ENCODE measurements around the gene ISM2.

The ISM2 gene

GRCh38 chr14:77505031-77505430, 6.4 kb upstream of the ISM2 start:
- no peak for DNase-seq

- no peak for DNase-seq
These were observed 4.5 kb upstream of the ISM2 start for GRCh38 chr14:77503138-77503537.

- DNase-seq: no peak
These were observed 3.6 kb upstream of the ISM2 start for GRCh38 chr14:77502109-77502782.

- DNase-seq: peak in 1 of 2 experiments; percentile 45
These were observed 440 bp upstream of the ISM2 start for GRCh38 chr14:77498984-77499527.

- no peak for DNase-seq
These were observed 3.3 kb downstream of the ISM2 start for GRCh38 chr14:77495334-77495733.

GRCh38 chr14:77491056-77491455, 7.6 kb downstream of the ISM2 start:
- DNase-seq: no peak

- DNase-seq: no peak
These were observed 8.1 kb downstream of the ISM2 start for GRCh38 chr14:77490347-77490986.

- DNase-seq: no peak
These were observed 9.6 kb downstream of the ISM2 start for GRCh38 chr14:77489041-77489440.

GRCh38 chr14:77488558-77488957, 10.1 kb downstream of the ISM2 start:
- peak; percentile 36 to 86 for DNase-seq

GRCh38 chr14:77485901-77486678, 12.5 kb downstream of the ISM2 start:
- DNase-seq: no peak

GRCh38 chr14:77485256-77485655, 13.4 kb downstream of the ISM2 start:
- no peak for DNase-seq

- DNase-seq: no peak
These were observed 16.2 kb downstream of the ISM2 start for GRCh38 chr14:77482422-77482821.

- no peak for DNase-seq
These were observed 19.8 kb downstream of the ISM2 start for GRCh38 chr14:77478796-77479195.

- DNase-seq: no peak
These were observed 20.6 kb downstream of the ISM2 start for GRCh38 chr14:77478029-77478428.

- no peak for DNase-seq
These were observed 23.0 kb downstream of the ISM2 start for GRCh38 chr14:77475432-77476115.

GRCh38 chr14:77474479-77475177, 24.0 kb downstream of the ISM2 start:
- no peak for DNase-seq

- no peak for DNase-seq
These were observed 24.7 kb downstream of the ISM2 start for GRCh38 chr14:77473921-77474320.

GRCh38 chr14:77470224-77470870, 28.3 kb downstream of the ISM2 start:
- DNase-seq: no peak

GRCh38 chr14:77469539-77469938, 29.1 kb downstream of the ISM2 start:
- peak in 1 of 2 experiments; percentile 31 for DNase-seq

- DNase-seq: no peak
These were observed 29.5 kb downstream of the ISM2 start for GRCh38 chr14:77469067-77469505.

GRCh38 chr14:77467801-77468200, 30.8 kb downstream of the ISM2 start:
- peak in 1 of 2 experiments; percentile 15 for DNase-seq
